Nephron progenitor cell (in vitro differentiated cells): ENCODE data around the gene PLCB4.

Experiments used
- DNase-seq: peaks from one replicate; pipeline ENCODE4 v3.0.0; 2021
- H3K27ac Mint-ChIP-seq: 2 replicates; pipeline ENCODE4 v1.8.0; 2021; ENCODE audit warnings: mild to moderate bottlenecking, moderate library complexity, mixed read lengths
- H3K27me3 Mint-ChIP-seq: 2 replicates; pipeline ENCODE4 v1.8.0; 2021; ENCODE audit warnings: mild to moderate bottlenecking, low read depth, mixed read lengths; ENCODE audit not compliant: poor library complexity
- H3K36me3 Mint-ChIP-seq: 2 replicates; pipeline ENCODE4 v1.8.0; 2021; ENCODE audit warnings: low read depth, mixed read lengths
- H3K4me1 Mint-ChIP-seq: 2 replicates; pipeline ENCODE4 v1.8.0; 2021; ENCODE audit warnings: mixed read lengths
- H3K4me3 Mint-ChIP-seq: 2 replicates; pipeline ENCODE4 v1.8.0; 2021; ENCODE audit warnings: mild to moderate bottlenecking, moderate library complexity, mixed read lengths
- H3K9me3 Mint-ChIP-seq: 2 replicates; pipeline ENCODE4 v1.8.0; 2021; ENCODE audit warnings: mild to moderate bottlenecking, moderate library complexity, mixed read lengths
- TF ChIP-seq, protein P1 (sequence below): fragments of 200-600 bp; sonication (generic); IDR thresholded peaks from 2 replicates; pipeline ENCODE4 v1.5.0; 2021; ENCODE audit warnings: antibody characterized with exemption

PLCB4 gene

DNA sequence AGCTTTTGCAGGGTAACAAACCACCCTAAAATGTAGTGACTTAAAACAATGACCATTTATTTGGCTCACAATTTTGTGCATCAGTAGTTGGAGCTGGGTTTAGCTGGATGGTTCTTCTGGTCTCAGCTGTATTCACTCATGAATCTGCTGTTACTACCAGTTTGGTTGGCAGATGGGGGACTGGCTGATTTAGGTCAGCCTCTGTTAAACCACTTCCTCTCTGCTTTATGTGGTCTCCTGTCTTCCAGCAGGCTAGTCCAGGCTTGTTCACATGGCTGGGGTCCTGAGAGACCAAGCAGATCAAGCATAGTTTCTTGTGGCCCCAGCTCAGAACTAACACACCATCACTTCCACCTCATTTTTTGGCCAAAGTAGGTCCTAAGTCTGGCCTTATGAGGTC lies 378.3 kb downstream of the PLCB4 start:
- Mint-ChIP-seq H3K27ac (no peak overlapping the region), H3K36me3 (peaks cover 86% of the 10 kb centered on the region), H3K4me1 (no peaks in the 10 kb centered on the region), H3K27me3 (no peaks in the 10 kb centered on the region), H3K4me3 (no peak overlapping the region), H3K9me3 (peaks cover 4% of the 10 kb centered on the region)
- TF ChIP-seq, protein P1, sequence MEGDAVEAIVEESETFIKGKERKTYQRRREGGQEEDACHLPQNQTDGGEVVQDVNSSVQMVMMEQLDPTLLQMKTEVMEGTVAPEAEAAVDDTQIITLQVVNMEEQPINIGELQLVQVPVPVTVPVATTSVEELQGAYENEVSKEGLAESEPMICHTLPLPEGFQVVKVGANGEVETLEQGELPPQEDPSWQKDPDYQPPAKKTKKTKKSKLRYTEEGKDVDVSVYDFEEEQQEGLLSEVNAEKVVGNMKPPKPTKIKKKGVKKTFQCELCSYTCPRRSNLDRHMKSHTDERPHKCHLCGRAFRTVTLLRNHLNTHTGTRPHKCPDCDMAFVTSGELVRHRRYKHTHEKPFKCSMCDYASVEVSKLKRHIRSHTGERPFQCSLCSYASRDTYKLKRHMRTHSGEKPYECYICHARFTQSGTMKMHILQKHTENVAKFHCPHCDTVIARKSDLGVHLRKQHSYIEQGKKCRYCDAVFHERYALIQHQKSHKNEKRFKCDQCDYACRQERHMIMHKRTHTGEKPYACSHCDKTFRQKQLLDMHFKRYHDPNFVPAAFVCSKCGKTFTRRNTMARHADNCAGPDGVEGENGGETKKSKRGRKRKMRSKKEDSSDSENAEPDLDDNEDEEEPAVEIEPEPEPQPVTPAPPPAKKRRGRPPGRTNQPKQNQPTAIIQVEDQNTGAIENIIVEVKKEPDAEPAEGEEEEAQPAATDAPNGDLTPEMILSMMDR: no peak
- DNase-seq: no peak

DNA sequence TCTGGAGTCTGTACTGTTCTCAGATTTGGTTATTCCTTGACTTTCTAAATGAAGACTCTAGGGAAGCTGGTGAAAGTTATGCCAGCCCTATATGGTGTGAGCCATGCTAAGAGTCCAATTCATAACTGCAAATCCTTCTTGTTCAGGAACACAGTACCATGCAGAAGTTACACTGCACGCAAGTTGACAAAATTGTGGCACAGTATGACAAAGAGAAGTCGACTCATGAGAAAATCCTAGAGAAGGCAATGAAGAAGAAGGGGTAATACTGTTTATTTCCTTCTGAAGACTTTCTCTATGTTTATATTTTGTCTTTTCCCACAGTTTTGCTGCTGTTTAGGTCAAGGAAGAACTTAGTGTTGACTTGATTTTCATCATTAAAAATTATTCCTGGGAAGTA lies 384.3 kb downstream of the PLCB4 start:
- Mint-ChIP-seq H3K9me3 (no peaks in the 10 kb centered on the region), H3K4me1 (no peaks in the 10 kb centered on the region), H3K27ac (no peak overlapping the region), H3K4me3 (no peak overlapping the region), H3K36me3 (peaks cover 73% of the 10 kb centered on the region), H3K27me3 (no peaks in the 10 kb centered on the region)
- DNase-seq: no peak
- TF ChIP-seq, protein P1: no peak

DNA sequence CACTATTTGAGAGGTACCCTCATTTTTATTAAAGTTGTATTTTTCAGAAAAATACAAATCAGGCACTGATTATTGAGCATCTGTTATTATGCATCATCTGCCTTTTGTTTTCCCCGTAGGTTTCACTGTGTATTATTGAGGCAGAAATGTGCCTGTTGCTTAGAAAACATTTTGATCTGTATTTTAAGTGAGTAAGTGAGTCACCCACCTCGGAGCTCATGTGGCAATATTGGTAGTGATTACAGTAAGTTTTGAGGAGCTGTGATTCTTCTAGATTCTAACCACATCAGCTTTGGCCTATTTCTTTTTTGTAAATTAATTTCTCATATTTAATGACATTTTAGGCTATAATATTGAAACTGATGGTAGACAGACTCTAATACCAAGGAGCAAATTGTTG lies 385.9 kb downstream of the PLCB4 start:
- peaks cover 4% of the 10 kb centered on the region for H3K27me3 Mint-ChIP-seq
- H3K4me3 Mint-ChIP-seq: no peak overlapping the region
- peaks cover 73% of the 10 kb centered on the region for H3K36me3 Mint-ChIP-seq
- H3K4me1 Mint-ChIP-seq: no peaks in the 10 kb centered on the region
- H3K9me3 Mint-ChIP-seq: peaks cover 4% of the 10 kb centered on the region
- no peak for DNase-seq
- TF ChIP-seq, protein P1: no peak
- H3K27ac Mint-ChIP-seq: no peak overlapping the region

DNA sequence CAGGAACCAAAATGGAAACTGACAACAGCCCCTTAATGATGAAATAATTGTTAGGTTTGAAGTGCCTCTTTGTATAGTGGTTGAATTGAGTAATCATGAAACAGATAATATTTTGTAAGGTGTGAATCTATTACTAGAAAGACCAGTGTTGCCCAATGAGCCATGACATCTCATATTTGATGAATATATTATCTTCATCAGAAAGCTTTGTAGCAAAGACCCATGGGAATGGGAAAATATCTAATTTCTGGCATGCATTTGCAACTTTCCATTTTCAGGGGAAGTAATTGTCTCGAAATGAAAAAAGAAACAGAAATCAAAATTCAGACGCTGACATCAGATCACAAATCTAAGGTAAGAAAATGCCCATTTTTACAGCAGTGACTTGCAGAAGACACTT lies 388.2 kb downstream of the PLCB4 start:
- Mint-ChIP-seq H3K27me3 (peaks cover 4% of the 10 kb centered on the region), H3K36me3 (peaks cover 82% of the 10 kb centered on the region), H3K4me3 (no peak overlapping the region), H3K27ac (no peak overlapping the region), H3K4me1 (no peaks in the 10 kb centered on the region), H3K9me3 (peaks cover 18% of the 10 kb centered on the region)
- DNase-seq: no peak
- TF ChIP-seq, protein P1: no peak

DNA sequence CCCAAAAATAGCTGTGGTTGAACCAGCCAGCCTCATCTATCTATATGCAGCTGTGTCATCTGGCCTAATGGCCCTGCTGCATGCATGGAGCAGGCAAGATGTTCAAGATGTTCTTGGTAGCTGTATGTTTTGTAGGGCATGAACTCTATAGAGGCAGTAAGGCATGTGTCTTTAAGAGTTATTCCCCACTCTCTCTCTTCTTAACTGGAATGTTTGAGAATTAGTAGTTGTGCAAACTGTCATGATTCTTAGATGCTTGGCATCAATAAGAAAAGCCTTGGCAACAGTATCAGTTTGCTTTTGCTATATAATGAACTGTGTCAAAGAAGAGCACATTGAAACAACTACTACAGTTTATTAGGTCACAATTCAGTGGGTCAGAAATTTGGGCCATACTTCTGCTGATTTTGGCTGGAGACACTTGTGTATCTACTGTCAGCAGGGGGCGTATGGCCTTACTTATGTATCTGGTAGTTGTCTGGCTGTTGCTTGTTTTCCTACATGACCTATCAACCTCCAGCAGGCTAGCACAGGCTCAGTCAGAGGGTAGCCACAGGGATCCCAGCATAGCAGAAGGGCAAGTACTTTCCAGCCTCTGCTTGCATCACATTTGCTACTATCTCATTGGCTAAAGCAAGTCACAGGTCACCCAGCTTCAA lies 389.4 kb downstream of the PLCB4 start:
- Mint-ChIP-seq H3K4me1 (no peaks in the 10 kb centered on the region), H3K27ac (no peak overlapping the region), H3K4me3 (no peak overlapping the region), H3K9me3 (peaks cover 29% of the 10 kb centered on the region), H3K27me3 (peaks cover 4% of the 10 kb centered on the region), H3K36me3 (peaks cover 86% of the 10 kb centered on the region)
- no peak for DNase-seq
- TF ChIP-seq, protein P1: peak; percentile 22

DNA sequence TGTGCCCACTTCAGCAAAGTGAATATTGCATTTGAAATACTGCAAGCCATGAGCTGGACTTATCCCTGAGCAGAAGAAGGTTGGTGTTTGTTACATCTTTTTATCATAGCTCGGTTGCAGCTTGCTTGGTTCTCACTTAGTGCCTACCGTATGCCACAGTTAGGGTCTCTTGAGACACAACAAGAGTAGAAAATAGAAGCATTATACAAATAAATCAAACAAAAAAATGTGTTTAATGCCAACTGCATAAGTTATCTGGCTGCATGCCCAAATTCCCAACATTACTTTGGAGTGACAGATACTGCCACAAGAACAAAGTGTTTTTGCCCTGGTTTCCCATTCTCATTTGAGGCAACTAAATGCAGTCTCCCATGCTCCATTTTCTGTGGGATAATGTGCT lies 391.6 kb downstream of the PLCB4 start:
- Mint-ChIP-seq H3K27ac (no peak overlapping the region), H3K4me1 (no peaks in the 10 kb centered on the region), H3K9me3 (peaks cover 51% of the 10 kb centered on the region), H3K4me3 (no peak overlapping the region), H3K36me3 (peaks cover 93% of the 10 kb centered on the region), H3K27me3 (peaks cover 4% of the 10 kb centered on the region)
- no peak for DNase-seq
- TF ChIP-seq, protein P1: no peak
